GM12872 (cell line): Measurements from ENCODE around the gene FAM217A.

Source experiments
- TF ChIP-seq, protein P1 (sequence below): IDR thresholded peaks from 3 replicates; pipeline ENCODE4 v1.5.1; 2011; ENCODE audit warnings: low read depth, mild to moderate bottlenecking, low read length, moderate library complexity; ENCODE audit not compliant: insufficient read depth

The FAM217A gene

DNA sequence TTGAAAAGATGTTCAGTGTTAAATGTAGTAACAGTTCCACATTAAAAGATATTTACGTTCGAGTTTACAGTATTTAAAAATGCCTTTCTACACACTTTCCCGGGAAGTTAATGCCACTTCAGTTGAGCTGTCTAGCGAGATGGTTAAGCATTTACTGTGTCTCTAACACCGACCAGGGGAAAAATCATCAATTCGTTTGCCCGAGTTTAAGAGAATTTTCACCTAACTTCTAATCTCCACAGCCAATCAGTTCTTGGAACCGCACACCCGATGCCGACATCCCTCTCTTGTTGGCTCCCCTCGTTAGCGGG, 58.2 kb downstream of the FAM217A start:
- TF ChIP-seq, protein P1, sequence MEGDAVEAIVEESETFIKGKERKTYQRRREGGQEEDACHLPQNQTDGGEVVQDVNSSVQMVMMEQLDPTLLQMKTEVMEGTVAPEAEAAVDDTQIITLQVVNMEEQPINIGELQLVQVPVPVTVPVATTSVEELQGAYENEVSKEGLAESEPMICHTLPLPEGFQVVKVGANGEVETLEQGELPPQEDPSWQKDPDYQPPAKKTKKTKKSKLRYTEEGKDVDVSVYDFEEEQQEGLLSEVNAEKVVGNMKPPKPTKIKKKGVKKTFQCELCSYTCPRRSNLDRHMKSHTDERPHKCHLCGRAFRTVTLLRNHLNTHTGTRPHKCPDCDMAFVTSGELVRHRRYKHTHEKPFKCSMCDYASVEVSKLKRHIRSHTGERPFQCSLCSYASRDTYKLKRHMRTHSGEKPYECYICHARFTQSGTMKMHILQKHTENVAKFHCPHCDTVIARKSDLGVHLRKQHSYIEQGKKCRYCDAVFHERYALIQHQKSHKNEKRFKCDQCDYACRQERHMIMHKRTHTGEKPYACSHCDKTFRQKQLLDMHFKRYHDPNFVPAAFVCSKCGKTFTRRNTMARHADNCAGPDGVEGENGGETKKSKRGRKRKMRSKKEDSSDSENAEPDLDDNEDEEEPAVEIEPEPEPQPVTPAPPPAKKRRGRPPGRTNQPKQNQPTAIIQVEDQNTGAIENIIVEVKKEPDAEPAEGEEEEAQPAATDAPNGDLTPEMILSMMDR, result no peak

- TF ChIP-seq, protein P1, result no peak
Observed at GRCh38 chr6:4018924-4019236, 60.1 kb downstream of the FAM217A start.
